ENCODE measurements around the gene P2RY4. TPM values are rescaled to one million over a fixed set of nuclear protein-coding genes. Genes with fewer than 3 reads are reported as not detected.
"Not testable (repeated sequence)": the region's sequence is repeated elsewhere in the genome, so short reads cannot be mapped to it uniquely, and the experiment has no call there.

The P2RY4 gene
- total and polyA plus RNA-seq, 2 donors = 0.02 TPM; not detected in 1

GRCh38 chrX:70253377-70254062 lies 6.5 kb downstream of the P2RY4 start:
- DNase-seq (ENCODE audit: low read depth in 6 of 9, low spot score in 9 of 9) = no peak
- WGBS = 96% methylated on average over 3 of the region's 3 CpGs
- Histone ChIP-seq H3K4me1 (ENCODE audit: control insufficient read depth in 2 of 2, insufficient read depth in 2 of 2, low read length in 2 of 2) (no peaks in the 10 kb centered on the region), H3K36me3 (ENCODE audit: control insufficient read depth in 2 of 2, insufficient read depth in 2 of 2, low read length in 1 of 2) (no peaks in the 10 kb centered on the region), H3K27ac (ENCODE audit: low read depth in 1 of 2, low read length in 1 of 2) (no peak overlapping the region), H3K9me3 (ENCODE audit: control insufficient read depth in 2 of 2, insufficient read depth in 1 of 2, low read length in 1 of 2) (no peaks in the 10 kb centered on the region), H3K4me3 (ENCODE audit: low read length in 2 of 2) (no peak overlapping the region), H3K27me3 (ENCODE audit: control insufficient read depth in 2 of 2, insufficient read depth in 1 of 2, low read length in 1 of 2) (no peaks in the 10 kb centered on the region)

GRCh38 chrX:70252491-70252890 lies 7.5 kb downstream of the P2RY4 start:
- Histone ChIP-seq H3K9me3 (ENCODE audit: control insufficient read depth in 2 of 2, insufficient read depth in 1 of 2, low read length in 1 of 2) (no peaks in the 10 kb centered on the region), H3K27me3 (ENCODE audit: control insufficient read depth in 2 of 2, insufficient read depth in 1 of 2, low read length in 1 of 2) (no peaks in the 10 kb centered on the region), H3K27ac (ENCODE audit: low read depth in 1 of 2, low read length in 1 of 2) (no peak overlapping the region), H3K36me3 (ENCODE audit: control insufficient read depth in 2 of 2, insufficient read depth in 2 of 2, low read length in 1 of 2) (no peaks in the 10 kb centered on the region), H3K4me1 (ENCODE audit: control insufficient read depth in 2 of 2, insufficient read depth in 2 of 2, low read length in 2 of 2) (no peaks in the 10 kb centered on the region), H3K4me3 (ENCODE audit: low read length in 2 of 2) (no peak overlapping the region)
- DNase-seq (ENCODE audit: low read depth in 6 of 9, low spot score in 9 of 9) = no peak
- 87% methylated on average over 2 of the region's 2 CpGs for WGBS

GRCh38 chrX:70247252-70247651 lies 12.8 kb downstream of the P2RY4 start:
- Histone ChIP-seq H3K9me3 (ENCODE audit: control insufficient read depth in 2 of 2, insufficient read depth in 1 of 2, low read length in 1 of 2) (no peaks in the 10 kb centered on the region), H3K36me3 (ENCODE audit: control insufficient read depth in 2 of 2, insufficient read depth in 2 of 2, low read length in 1 of 2) (no peaks in the 10 kb centered on the region), H3K27ac (ENCODE audit: low read depth in 1 of 2, low read length in 1 of 2) (no peak overlapping the region), H3K4me1 (ENCODE audit: control insufficient read depth in 2 of 2, insufficient read depth in 2 of 2, low read length in 2 of 2) (no peaks in the 10 kb centered on the region), H3K27me3 (ENCODE audit: control insufficient read depth in 2 of 2, insufficient read depth in 1 of 2, low read length in 1 of 2) (no peaks in the 10 kb centered on the region), H3K4me3 (ENCODE audit: low read length in 2 of 2) (no peak overlapping the region)
- no peak for DNase-seq (ENCODE audit: low read depth in 6 of 9, low spot score in 9 of 9)
- WGBS = 98% methylated on average over 2 of the region's 2 CpGs

GRCh38 chrX:70244881-70245280 lies 15.1 kb downstream of the P2RY4 start:
- H3K4me3 ChIP-seq (ENCODE audit: low read length in 2 of 2) = no peak overlapping the region
- DNase-seq (ENCODE audit: low read depth in 6 of 9, low spot score in 9 of 9) = no peak
- H3K27me3 ChIP-seq (ENCODE audit: control insufficient read depth in 2 of 2, insufficient read depth in 1 of 2, low read length in 1 of 2) = no peaks in the 10 kb centered on the region
- H3K9me3 ChIP-seq (ENCODE audit: control insufficient read depth in 2 of 2, insufficient read depth in 1 of 2, low read length in 1 of 2) = no peaks in the 10 kb centered on the region
- H3K27ac ChIP-seq (ENCODE audit: low read depth in 1 of 2, low read length in 1 of 2) = no peak overlapping the region
- 96% methylated on average over 6 of the region's 6 CpGs for WGBS
- no peaks in the 10 kb centered on the region for H3K36me3 ChIP-seq (ENCODE audit: control insufficient read depth in 2 of 2, insufficient read depth in 2 of 2, low read length in 1 of 2)
- no peaks in the 10 kb centered on the region for H3K4me1 ChIP-seq (ENCODE audit: control insufficient read depth in 2 of 2, insufficient read depth in 2 of 2, low read length in 2 of 2)

GRCh38 chrX:70243601-70244000 lies 16.4 kb downstream of the P2RY4 start:
- H3K9me3 ChIP-seq (ENCODE audit: control insufficient read depth in 2 of 2, insufficient read depth in 1 of 2, low read length in 1 of 2); H3K4me1 ChIP-seq (ENCODE audit: control insufficient read depth in 2 of 2, insufficient read depth in 2 of 2, low read length in 2 of 2); H3K27me3 ChIP-seq (ENCODE audit: control insufficient read depth in 2 of 2, insufficient read depth in 1 of 2, low read length in 1 of 2); H3K36me3 ChIP-seq (ENCODE audit: control insufficient read depth in 2 of 2, insufficient read depth in 2 of 2, low read length in 1 of 2); H3K27ac ChIP-seq (ENCODE audit: low read depth in 1 of 2, low read length in 1 of 2); H3K4me3 ChIP-seq (ENCODE audit: low read length in 2 of 2); DNase-seq (ENCODE audit: low read depth in 6 of 9, low spot score in 9 of 9): not testable (repeated sequence)
- WGBS = 96% methylated on average over 5 of the region's 5 CpGs

GRCh38 chrX:70241501-70241900 lies 18.5 kb downstream of the P2RY4 start:
- Histone ChIP-seq H3K27ac (ENCODE audit: low read depth in 1 of 2, low read length in 1 of 2) (no peak overlapping the region), H3K4me3 (ENCODE audit: low read length in 2 of 2) (no peak overlapping the region), H3K4me1 (ENCODE audit: control insufficient read depth in 2 of 2, insufficient read depth in 2 of 2, low read length in 2 of 2) (no peaks in the 10 kb centered on the region), H3K27me3 (ENCODE audit: control insufficient read depth in 2 of 2, insufficient read depth in 1 of 2, low read length in 1 of 2) (no peaks in the 10 kb centered on the region), H3K36me3 (ENCODE audit: control insufficient read depth in 2 of 2, insufficient read depth in 2 of 2, low read length in 1 of 2) (no peaks in the 10 kb centered on the region), H3K9me3 (ENCODE audit: control insufficient read depth in 2 of 2, insufficient read depth in 1 of 2, low read length in 1 of 2) (no peaks in the 10 kb centered on the region)
- 94% methylated on average over 2 of the region's 2 CpGs for WGBS
- DNase-seq (ENCODE audit: low read depth in 6 of 9, low spot score in 9 of 9) = no peak

GRCh38 chrX:70240751-70241150 lies 19.3 kb downstream of the P2RY4 start:
- Histone ChIP-seq H3K27ac (ENCODE audit: low read depth in 1 of 2, low read length in 1 of 2) (no peak overlapping the region), H3K4me3 (ENCODE audit: low read length in 2 of 2) (no peak overlapping the region), H3K36me3 (ENCODE audit: control insufficient read depth in 2 of 2, insufficient read depth in 2 of 2, low read length in 1 of 2) (no peaks in the 10 kb centered on the region), H3K4me1 (ENCODE audit: control insufficient read depth in 2 of 2, insufficient read depth in 2 of 2, low read length in 2 of 2) (no peaks in the 10 kb centered on the region), H3K9me3 (ENCODE audit: control insufficient read depth in 2 of 2, insufficient read depth in 1 of 2, low read length in 1 of 2) (no peaks in the 10 kb centered on the region), H3K27me3 (ENCODE audit: control insufficient read depth in 2 of 2, insufficient read depth in 1 of 2, low read length in 1 of 2) (no peaks in the 10 kb centered on the region)
- WGBS = 96% methylated on average over 1 of the region's 1 CpG
- no peak for DNase-seq (ENCODE audit: low read depth in 6 of 9, low spot score in 9 of 9)

GRCh38 chrX:70234355-70234754 lies 25.6 kb downstream of the P2RY4 start, which contains the start of gene AWAT1:
TSS of gene AWAT1 (plus strand) at chrX:70234655. CDS start at chrX:70234696, 41 bp downstream.
- DNase-seq (ENCODE audit: low read depth in 6 of 9, low spot score in 9 of 9) = no peak
- 95% methylated on average over 3 of the region's 3 CpGs for WGBS
- no peaks in the 10 kb centered on the region for H3K27me3 ChIP-seq (ENCODE audit: control insufficient read depth in 2 of 2, insufficient read depth in 1 of 2, low read length in 1 of 2)
- no peaks in the 10 kb centered on the region for H3K4me1 ChIP-seq (ENCODE audit: control insufficient read depth in 2 of 2, insufficient read depth in 2 of 2, low read length in 2 of 2)
- H3K4me3 ChIP-seq (ENCODE audit: low read length in 2 of 2) = no peak within 1 kb of the TSS
- H3K27ac ChIP-seq (ENCODE audit: low read depth in 1 of 2, low read length in 1 of 2) = no peak within 1 kb of the TSS
- H3K9me3 ChIP-seq (ENCODE audit: control insufficient read depth in 2 of 2, insufficient read depth in 1 of 2, low read length in 1 of 2) = no peaks in the 10 kb centered on the region
- H3K36me3 ChIP-seq (ENCODE audit: control insufficient read depth in 2 of 2, insufficient read depth in 2 of 2, low read length in 1 of 2) = no peaks in the 10 kb centered on the region

- 86% methylated on average over 4 of the region's 4 CpGs for WGBS
- H3K27me3 ChIP-seq (ENCODE audit: control insufficient read depth in 2 of 2, insufficient read depth in 1 of 2, low read length in 1 of 2) = no peaks in the 10 kb centered on the region
- DNase-seq (ENCODE audit: low read depth in 6 of 9, low spot score in 9 of 9) = no peak
- no peaks in the 10 kb centered on the region for H3K36me3 ChIP-seq (ENCODE audit: control insufficient read depth in 2 of 2, insufficient read depth in 2 of 2, low read length in 1 of 2)
- H3K4me3 ChIP-seq (ENCODE audit: low read length in 2 of 2) = no peak overlapping the region
- H3K27ac ChIP-seq (ENCODE audit: low read depth in 1 of 2, low read length in 1 of 2) = no peak overlapping the region
- no peaks in the 10 kb centered on the region for H3K4me1 ChIP-seq (ENCODE audit: control insufficient read depth in 2 of 2, insufficient read depth in 2 of 2, low read length in 2 of 2)
- no peaks in the 10 kb centered on the region for H3K9me3 ChIP-seq (ENCODE audit: control insufficient read depth in 2 of 2, insufficient read depth in 1 of 2, low read length in 1 of 2)
Measured at GRCh38 chrX:70231666-70232065, 28.3 kb downstream of the P2RY4 start.

Data from thymus (tissue), 11 donors.